Breast epithelium (tissue), 3 donors: ENCODE data around the gene KMT2E.

ENCODE experiments used
- POLR2A ChIP-seq: fragments of 450-650 bp; IDR thresholded peaks from one replicate; pipeline ENCODE4 v1.6.1; 2016; ENCODE audit warnings: antibody characterized with exemption, mild to moderate bottlenecking, moderate library complexity
- TF ChIP-seq, protein P1 (sequence below), 3 donors: fragments of 450-650 bp; IDR thresholded peaks; one replicate each; pipeline ENCODE4 v1.5.1; 2016 to 2017; ENCODE audit warnings: antibody characterized with exemption in 3 of 3, mild to moderate bottlenecking in 3 of 3, moderate library complexity in 3 of 3

- no peak for TF ChIP-seq POLR2A
- TF ChIP-seq, protein P1, sequence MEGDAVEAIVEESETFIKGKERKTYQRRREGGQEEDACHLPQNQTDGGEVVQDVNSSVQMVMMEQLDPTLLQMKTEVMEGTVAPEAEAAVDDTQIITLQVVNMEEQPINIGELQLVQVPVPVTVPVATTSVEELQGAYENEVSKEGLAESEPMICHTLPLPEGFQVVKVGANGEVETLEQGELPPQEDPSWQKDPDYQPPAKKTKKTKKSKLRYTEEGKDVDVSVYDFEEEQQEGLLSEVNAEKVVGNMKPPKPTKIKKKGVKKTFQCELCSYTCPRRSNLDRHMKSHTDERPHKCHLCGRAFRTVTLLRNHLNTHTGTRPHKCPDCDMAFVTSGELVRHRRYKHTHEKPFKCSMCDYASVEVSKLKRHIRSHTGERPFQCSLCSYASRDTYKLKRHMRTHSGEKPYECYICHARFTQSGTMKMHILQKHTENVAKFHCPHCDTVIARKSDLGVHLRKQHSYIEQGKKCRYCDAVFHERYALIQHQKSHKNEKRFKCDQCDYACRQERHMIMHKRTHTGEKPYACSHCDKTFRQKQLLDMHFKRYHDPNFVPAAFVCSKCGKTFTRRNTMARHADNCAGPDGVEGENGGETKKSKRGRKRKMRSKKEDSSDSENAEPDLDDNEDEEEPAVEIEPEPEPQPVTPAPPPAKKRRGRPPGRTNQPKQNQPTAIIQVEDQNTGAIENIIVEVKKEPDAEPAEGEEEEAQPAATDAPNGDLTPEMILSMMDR (IDR thresholded peaks at IDR 0.05), result no peak
Observed at GRCh38 chr7:104966022-104966421, 48.0 kb upstream of the KMT2E start.
